HG03196 (cell line): ENCODE measurements around the gene DUSP18.
A peak's percentile ranks its signal among the peaks of the same experiment; 100 is the strongest.
"Not testable (repeated sequence)": the region's sequence is repeated elsewhere in the genome, so short reads cannot be mapped to it uniquely, and the experiment has no call there.

ENCODE experiments used
- ATAC-seq: cut with Tn5 transposase; IDR thresholded peaks from one replicate; pipeline ENCODE4 v1.9.1; 2021; ENCODE audit not compliant: unreplicated experiment

DUSP18 gene

GRCh38 chr22:30679895-30680690, 12.4 kb upstream of the DUSP18 start:
- ATAC-seq = not testable (repeated sequence)

- ATAC-seq = not testable (repeated sequence)
Measured at GRCh38 chr22:30676565-30676964, 8.9 kb upstream of the DUSP18 start.

- ATAC-seq = no peak
Measured at GRCh38 chr22:30675436-30675835, 7.8 kb upstream of the DUSP18 start.

- no peak for ATAC-seq
Measured at GRCh38 chr22:30674482-30674881, 6.8 kb upstream of the DUSP18 start.

GRCh38 chr22:30673136-30673535, 5.5 kb upstream of the DUSP18 start:
- ATAC-seq = no peak

- no peak for ATAC-seq
Measured at GRCh38 chr22:30671071-30671470, 3.4 kb upstream of the DUSP18 start.

- no peak for ATAC-seq
Measured at GRCh38 chr22:30668386-30668710, 673 bp upstream of the DUSP18 start.

GRCh38 chr22:30667107-30667493, 575 bp downstream of the DUSP18 start:
- no peak for ATAC-seq

- no peak for ATAC-seq
Measured at GRCh38 chr22:30665786-30666185, 1.9 kb downstream of the DUSP18 start.

- ATAC-seq = no peak
Measured at GRCh38 chr22:30665266-30665665, 2.4 kb downstream of the DUSP18 start.

- no peak for ATAC-seq
Measured at GRCh38 chr22:30664798-30665197, 2.9 kb downstream of the DUSP18 start.

- no peak for ATAC-seq
Measured at GRCh38 chr22:30662040-30662439, 5.6 kb downstream of the DUSP18 start.

- no peak for ATAC-seq
Measured at GRCh38 chr22:30655532-30655931, 12.1 kb downstream of the DUSP18 start.

- no peak for ATAC-seq
Measured at GRCh38 chr22:30654361-30654760, 13.3 kb downstream of the DUSP18 start.

- no peak for ATAC-seq
Measured at GRCh38 chr22:30652852-30653251, 14.8 kb downstream of the DUSP18 start.

GRCh38 chr22:30650508-30651116, 17.1 kb downstream of the DUSP18 start:
- no peak for ATAC-seq

GRCh38 chr22:30649430-30650007, 18.2 kb downstream of the DUSP18 start:
- ATAC-seq = peak; percentile 69

GRCh38 chr22:30648825-30649224, 18.9 kb downstream of the DUSP18 start:
- no peak for ATAC-seq

GRCh38 chr22:30647536-30647935, 20.1 kb downstream of the DUSP18 start:
- ATAC-seq = no peak

- ATAC-seq = no peak
Measured at GRCh38 chr22:30646518-30647160, 21.0 kb downstream of the DUSP18 start.

- no peak for ATAC-seq
Measured at GRCh38 chr22:30643055-30643875, 24.4 kb downstream of the DUSP18 start.
